Amniotic epithelial cell (primary cell): ENCODE data around the gene ABCA2.

Experiments
- DNase-seq: peaks from one replicate; pipeline ENCODE4 v3.0.0-alpha.2; 2010; ENCODE audit warnings: low read depth

ABCA2 gene, protein sequence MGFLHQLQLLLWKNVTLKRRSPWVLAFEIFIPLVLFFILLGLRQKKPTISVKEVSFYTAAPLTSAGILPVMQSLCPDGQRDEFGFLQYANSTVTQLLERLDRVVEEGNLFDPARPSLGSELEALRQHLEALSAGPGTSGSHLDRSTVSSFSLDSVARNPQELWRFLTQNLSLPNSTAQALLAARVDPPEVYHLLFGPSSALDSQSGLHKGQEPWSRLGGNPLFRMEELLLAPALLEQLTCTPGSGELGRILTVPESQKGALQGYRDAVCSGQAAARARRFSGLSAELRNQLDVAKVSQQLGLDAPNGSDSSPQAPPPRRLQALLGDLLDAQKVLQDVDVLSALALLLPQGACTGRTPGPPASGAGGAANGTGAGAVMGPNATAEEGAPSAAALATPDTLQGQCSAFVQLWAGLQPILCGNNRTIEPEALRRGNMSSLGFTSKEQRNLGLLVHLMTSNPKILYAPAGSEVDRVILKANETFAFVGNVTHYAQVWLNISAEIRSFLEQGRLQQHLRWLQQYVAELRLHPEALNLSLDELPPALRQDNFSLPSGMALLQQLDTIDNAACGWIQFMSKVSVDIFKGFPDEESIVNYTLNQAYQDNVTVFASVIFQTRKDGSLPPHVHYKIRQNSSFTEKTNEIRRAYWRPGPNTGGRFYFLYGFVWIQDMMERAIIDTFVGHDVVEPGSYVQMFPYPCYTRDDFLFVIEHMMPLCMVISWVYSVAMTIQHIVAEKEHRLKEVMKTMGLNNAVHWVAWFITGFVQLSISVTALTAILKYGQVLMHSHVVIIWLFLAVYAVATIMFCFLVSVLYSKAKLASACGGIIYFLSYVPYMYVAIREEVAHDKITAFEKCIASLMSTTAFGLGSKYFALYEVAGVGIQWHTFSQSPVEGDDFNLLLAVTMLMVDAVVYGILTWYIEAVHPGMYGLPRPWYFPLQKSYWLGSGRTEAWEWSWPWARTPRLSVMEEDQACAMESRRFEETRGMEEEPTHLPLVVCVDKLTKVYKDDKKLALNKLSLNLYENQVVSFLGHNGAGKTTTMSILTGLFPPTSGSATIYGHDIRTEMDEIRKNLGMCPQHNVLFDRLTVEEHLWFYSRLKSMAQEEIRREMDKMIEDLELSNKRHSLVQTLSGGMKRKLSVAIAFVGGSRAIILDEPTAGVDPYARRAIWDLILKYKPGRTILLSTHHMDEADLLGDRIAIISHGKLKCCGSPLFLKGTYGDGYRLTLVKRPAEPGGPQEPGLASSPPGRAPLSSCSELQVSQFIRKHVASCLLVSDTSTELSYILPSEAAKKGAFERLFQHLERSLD (N-terminal part only)

DNA sequence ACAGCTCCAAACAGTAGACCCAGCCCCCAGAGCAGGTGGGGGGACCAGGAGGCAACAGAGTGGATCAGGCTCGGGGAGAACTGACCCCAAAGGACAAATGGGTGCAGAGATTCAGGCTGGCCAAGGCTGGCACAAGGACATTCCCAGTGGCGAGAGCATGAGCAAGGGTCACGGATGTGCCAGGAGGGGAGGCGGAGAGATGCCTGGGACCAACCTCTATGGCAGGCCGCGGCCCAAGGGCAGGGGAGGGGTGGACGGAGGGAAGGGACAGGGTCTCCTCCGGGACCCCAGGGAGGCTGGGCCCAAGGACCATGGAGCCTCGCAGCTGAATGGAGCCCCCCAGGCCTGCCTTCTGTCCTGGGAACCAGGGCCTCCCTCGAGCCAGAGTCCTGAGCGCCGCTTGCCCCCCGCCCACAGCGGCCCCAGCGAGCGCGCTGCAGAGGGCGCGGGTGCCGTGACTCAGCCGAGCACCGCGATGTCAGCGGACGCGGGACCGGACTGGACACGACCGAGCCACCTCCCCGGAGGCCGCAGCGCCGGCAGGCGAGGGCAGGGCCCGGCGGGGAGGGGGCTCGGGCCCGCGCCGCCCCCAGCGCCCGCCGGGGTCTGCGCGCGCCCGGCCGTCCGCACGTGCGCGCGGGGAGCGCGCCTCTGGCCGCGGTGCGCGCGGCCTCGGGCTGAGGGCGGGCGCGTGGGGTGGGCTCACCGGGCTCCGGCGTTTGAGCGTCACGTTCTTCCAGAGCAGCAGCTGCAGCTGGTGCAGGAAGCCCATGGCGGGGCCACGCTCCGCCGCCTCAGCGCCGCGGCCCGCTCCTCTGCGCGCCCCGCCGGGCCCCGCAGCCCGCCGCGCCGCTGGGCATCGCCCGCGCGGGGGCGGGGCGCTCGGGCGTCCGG lies at the start of gene ABCA2:
Gene ABCA2, minus strand, starts transcription at position 869 of the 894 bp plus-strand sequence. Its CDS starts 97 bp downstream, at position 772.
- no peak for DNase-seq

DNA sequence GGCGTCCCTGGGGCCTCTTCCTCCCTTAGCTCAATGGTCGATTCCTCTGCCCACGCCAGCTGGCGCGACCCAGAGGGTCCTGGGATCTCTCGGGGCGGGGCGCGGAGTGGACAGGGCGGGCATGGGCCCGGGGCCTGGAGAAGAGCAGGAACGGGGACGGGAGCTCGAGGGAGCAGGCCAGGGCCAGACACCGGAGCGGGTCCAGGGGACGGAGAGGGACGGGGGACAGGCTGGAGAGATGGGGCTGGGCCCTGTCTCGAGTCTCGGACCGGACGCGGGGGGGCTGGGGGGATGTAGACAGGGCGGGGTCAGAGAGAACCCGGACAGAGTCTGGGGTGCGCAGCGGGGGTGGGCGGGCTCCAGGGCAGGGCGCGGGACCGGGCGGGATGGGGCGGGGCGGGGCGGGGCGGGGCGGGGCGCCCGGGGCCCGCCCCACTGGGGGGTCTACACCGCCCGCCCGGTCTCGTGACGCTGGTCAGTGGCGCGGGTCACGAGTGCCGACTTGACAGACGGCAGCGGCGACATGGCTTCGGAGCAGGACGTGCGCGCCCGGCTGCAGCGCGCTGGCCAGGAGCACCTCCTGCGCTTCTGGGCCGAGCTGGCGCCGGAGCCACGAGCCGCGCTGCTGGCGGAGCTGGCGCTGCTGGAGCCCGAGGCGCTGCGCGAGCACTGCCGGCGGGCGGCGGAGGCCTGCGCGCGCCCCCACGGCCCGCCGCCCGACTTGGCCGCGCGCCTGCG lies 49.1 kb upstream of the ABCA2 start, which contains the start of gene UAP1L1:
Gene UAP1L1, plus strand, starts transcription at position 508 of the 738 bp plus-strand sequence. Its CDS starts 16 bp downstream, at position 524.
- peak; percentile 28 for DNase-seq

DNA sequence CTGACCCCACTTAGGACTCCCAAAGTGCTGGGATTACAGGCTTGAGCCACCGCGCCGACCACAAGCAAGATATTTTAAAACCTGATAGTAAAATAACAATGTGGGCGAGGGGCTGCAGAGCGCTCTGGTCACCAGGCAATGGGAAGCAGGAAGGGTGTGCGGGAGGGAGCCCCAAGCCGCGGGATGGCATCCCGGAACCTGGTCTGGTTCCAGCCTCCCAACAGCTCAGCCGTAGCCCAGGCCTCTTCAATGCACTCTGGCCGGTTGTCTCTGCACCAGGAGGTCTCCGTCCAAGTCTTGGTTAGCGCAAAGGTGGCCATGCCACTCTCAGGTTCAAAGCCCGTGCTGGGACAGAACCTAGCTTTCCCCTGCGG lies 48.6 kb upstream of the ABCA2 start:
- no peak for DNase-seq

DNA sequence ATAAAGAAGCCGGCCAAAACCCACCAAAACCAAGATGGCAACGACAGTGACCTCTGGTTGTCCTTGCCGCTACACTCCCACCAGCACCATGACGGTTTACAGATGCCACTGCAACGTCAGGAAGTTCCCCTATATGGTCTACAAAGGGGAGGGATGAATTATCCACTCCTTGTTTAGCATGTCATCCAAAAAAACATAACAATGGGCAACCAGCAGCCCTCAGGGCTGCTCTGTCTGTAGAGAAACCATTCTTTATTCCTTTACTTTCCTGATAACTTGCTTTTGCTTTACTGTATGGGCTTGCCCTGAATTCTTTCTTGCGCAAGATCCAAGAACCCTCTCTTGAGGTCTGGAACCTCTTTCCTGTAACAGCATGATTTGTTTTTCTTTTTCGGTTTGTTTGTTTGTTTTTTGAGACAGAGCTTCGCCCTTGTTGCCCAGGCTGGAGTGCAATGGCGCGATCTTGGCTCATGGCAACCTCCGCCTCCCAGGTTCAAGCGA lies 47.3 kb upstream of the ABCA2 start:
- no peak for DNase-seq

DNA sequence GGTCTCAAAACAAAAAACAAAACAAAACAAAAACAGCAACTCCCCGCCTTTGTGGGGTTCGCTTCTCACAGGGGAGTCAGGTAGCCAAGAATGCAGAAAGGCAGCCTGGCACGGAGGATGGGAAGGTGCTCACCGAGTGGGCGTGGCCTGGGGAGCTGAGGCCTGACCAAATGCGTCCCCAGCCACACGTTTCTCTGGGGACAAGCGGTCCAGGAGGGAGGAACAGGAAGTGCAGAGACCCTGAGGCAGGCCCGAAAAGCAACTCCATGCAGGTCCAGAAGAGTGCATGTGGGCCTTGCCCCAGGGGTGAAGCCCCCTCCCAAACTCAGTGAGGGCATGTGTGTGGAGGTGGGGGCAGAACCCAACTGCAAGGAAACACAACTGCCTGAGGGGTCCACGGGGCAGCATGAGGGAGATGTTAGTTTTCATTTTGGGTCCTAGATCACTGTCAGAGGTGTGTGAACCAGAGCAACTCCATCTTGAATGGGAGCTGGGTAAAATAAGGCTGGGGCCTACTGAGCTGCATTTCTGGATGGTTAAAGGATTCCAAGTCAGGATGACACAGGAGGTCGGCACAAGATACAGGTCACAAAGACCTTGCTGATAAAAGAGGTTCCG lies 46.7 kb upstream of the ABCA2 start:
- no peak for DNase-seq

DNA sequence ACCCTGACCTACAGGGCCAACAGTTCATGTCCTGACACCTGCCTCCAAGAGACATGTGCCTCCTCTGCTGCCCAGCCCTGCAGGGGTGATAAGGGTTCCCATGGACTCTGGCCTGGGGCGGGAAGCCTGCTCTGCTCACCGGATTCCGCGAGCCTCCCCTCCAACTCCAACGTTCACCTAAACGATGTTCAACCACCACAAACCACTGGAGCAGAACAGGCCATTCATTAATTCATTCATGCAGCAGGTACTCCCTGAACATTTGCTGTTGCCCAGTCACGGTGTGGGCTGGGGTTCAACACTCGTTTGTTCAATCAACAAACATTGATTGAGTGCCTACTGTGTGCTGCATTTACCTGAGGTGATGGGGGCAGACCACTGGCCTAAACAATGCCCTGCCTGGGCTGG lies 46.0 kb upstream of the ABCA2 start:
- no peak for DNase-seq

DNA sequence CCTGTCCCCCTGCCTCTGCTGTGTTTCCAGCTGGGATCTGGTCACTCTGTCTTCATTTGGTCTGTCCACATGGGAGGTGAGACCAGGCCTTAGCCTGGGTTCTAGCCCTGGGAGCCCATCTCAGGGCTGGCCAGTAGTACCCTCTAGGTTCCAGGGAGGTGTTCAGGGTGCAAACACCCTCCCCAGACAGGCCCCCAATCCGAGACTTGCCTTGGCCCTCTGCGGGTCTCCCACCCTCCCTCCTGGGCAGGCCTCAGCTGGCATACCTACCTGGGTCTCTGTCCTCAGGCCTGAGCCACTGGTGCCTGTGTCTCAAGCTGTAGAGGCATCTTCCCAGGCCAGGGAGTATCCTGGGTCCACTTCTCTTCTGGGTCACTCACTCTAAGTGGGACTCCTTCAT lies 43.2 kb upstream of the ABCA2 start:
- DNase-seq = no peak

DNA sequence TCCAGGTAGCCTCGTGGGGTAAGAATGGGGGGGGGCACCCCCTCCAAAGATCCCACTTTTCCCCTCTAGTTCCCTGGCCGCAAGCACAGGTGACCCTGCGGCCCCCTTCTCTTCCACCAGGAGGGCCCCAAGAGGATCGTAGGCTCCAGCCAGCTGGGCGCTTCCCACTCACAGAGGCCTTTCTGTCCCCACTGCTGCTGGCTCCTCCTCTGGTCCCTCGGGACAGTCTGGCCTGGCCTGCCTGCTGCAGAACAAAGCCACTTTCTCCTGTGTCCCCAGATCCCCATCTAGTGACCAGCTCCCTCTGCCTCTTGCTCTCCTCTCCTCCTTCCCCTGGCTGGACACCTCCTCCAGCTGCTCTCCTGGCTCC lies 42.9 kb upstream of the ABCA2 start:
- no peak for DNase-seq

DNA sequence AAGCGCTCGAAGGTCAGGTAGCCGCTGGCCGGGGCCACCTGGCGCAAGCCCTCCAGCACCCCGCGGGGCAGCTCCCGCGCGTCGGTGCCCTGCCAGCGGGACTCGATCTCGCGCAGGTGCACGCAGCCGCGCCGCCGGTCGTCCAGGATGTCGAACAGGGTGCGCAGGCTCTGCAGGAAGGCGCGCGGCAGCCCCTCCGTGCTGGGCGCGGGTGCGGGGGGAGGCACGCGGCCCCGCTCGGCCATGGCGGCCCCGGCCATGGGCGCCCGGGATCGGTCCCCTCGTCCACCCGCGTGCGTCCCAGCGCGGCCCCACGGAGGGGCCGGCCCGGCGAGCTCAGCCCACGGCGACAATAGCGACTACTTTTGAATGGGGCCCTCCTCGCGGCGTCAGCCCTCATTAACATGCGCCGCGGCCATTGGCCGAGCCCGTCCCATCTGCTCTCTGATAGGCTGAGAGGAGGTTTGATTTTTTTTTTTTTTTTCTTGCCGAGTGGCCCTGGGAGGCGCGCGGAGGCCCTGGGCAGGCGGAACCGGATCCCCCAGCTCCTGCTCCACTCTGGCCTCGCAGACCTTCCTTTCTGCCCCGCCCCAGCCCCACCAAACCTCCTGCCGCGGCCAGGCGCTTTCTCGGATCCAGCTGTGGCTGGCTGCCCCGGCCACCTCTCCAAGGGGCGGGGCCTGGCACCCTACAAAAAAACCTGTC lies 42.3 kb upstream of the ABCA2 start, which contains the start of gene SAPCD2:
Gene SAPCD2, minus strand, starts transcription at position 357 of the 705 bp plus-strand sequence. Its CDS starts 97 bp downstream, at position 260.
- DNase-seq = peak; percentile 72

DNA sequence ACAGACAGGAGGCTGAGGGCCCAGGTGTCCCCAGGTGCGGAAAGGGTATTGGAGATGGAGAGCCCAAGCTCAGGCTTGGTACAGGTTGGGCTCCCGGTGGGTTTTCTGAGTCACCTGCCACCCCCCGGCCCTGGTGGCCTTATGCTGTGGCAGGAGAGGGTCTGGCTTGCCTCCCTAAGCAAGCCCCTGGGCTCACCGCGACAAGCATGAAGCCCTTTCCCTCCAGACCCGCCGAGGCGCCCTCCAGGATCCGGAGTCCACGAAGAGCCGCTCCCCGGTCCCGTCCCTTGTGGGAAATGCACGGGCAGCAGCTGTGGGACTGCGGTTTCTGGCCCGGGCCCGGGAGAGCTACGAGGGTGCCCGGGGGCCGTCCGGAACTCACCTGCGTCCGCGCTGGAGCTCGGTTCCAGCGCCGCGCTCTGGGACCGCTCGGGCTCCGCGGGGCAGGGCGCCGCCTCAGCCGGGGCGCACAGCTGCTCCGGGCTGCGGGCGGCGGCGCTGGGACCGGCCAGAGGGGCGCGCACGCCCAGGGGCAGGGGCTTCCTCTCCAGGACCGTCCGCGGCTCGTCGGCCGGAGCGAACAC lies 41.6 kb upstream of the ABCA2 start:
- DNase-seq = no peak

DNA sequence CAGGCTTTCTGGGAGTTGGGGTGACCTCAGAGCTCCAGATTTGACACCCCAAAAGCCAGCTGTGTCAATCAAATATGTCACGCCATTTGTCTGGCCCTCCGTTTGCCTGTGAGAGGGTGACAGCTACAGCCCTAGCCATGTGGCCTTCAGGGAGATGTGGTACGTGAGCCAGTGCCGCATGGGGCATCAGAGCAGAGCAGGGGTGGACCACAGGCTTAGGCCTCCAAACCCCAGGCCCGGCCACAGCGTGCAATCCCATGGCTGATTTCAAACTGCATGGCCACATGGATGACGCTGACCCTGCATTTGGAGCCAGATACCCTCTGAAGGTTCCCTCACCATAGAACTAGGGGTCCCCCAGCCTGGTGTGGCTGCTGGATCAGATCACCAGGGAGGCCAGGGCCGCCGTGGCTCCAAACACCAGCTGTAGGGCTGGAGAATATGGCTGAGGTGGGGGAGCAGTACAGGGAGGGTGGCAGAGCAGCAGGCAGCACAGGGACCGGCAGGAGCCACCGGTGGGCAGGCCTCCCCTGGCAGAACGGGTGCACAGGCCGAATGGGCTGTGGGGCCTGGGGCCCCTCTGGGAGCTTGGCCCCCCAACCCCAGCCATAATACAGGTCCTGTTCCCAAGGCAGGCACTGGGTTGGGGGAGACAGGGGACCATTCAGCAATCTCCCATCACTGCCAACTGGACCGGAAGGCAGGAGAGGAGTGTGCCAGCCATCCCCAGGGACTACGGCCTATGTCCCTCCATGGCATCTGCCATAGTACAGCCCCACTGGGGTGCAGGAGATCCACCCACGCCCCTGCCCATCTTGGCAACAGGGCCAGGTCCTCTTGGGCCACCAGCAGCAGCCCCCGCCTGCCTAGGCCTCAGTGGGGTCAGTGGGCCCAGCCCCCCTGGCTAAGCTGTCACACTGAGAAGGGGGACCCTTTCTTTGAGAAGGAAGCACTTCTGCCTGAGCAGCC lies 40.8 kb upstream of the ABCA2 start:
- DNase-seq = no peak

DNA sequence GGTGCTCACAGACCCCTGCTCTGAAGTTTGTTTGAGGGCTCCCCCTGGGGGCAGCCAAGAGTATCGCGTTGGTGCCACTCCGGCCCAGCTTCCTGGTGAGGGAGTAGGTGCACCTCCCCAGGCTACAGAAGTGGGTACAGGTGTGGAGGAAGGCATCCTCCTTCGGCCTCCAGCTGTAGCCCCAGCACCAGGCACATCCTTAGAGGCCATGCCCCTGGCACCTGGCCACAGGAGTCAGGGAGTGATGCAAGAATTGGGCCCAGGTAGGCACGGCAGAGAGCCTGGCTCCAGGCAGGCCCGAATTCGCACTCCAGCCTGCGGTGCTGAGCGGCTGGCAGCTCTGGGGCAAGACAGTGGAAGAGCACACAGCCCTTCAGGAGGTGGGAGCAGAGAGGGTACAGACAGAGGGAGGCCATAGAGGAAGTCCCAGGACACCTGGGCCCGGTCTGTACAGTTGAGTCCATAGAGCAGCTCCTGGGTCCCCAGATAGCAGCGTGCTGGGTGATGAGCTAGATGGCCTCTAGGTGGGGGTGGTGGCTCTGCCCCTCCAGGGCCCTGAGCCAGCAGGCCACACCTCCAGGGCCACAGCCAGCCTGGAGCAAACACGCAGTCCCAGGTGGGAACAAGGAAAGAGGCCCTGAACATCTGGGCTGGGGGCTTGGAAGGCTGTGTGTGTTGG lies 40.0 kb upstream of the ABCA2 start:
- peak; percentile 68 for DNase-seq

DNA sequence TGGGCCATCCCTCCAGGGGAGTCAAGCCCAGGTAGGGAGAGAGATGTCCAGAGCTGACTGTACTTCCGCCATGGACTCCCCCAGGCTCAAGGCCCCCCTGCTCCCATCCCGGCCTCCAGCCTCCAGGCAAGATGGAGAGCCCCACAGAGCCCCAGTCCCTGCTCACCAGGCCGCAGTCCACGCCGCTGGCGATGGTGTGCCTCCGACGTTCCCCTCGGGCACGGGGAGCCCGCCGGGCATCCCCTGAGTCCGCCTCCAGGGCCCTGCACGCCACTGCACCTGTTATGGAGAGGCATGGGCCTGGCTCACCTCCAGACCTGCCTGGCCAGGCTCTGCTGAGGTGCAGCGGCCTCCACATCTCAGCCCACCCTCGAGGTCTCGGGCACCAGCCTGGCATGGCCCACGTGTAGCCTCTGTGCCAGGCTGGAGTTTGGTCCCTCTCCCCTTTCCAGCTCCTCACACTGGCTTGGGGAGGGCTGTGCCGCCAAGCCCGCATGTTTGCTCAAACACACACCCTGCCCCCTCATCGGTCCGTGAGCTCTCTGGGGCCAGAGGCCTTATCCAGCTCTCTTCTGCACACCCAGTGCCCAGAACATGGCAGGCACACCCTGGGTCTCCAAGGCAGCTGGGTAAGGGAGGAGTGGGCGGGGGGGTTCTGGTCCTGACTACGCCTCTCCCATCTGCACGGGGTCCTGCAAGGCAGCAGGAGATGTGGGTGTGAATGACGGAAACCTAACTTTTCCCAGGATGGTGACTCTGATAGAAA lies 38.2 kb upstream of the ABCA2 start:
- no peak for DNase-seq

DNA sequence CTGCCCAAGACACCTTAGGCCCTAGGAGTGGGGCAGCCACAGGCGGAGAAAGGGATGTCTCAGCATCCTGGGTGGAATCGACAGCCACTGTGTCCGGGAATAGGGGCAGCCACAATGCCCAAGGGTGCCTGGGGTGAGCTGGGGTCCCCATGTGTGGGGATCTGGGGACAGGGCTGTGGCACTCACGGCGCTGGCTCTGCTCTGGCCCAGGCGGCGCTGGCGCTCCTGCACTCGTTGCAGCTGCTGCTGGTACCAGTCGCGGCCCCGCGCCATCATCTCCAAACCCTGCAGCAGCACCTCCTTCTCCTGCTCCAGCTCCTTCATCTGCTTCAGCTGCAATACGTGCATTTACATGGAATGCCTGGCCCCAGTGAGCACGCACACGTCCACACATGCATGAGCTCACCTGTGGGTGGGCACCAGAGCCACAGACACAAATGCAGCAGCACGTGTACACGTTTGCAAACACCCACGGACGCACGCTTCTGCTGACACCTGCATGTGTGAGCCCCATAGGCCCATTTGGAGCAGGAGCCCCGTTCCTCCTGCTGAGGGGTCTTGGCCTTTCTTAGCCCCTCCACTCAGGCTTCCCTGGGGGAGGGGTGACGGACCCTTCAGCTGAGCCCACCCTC lies 37.4 kb upstream of the ABCA2 start:
- DNase-seq = no peak

DNA sequence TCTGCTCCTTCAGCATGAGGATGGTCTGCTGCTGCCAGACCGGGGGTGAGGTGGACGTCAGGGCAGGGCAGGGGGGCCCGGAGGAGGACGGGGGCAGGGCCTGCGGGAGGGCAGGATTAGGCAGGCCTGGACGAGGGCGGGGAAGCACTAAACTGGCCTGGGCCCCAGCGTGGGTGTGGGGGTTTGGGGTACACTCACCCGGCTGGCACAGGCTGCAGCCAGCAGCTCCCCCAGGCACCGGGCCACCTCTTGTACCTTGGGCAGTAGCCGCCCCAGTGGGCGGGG lies 36.8 kb upstream of the ABCA2 start:
- no peak for DNase-seq
